ENCODE measurements around the gene HYPK. TPM values are rescaled to one million over a fixed set of nuclear protein-coding genes. Genes with fewer than 3 reads are reported as not detected.

HYPK gene
- total RNA-seq, 1 experiment from 2014 or later, result 20.6 TPM

MicroRNAs encoded within 50 kb of the gene (microRNA counts, 767-probe panel; counts per million panel counts)
- not detected for microRNA hsa-miR-1282

Small RNAs within 50 kb of the gene (microRNA-seq; reads per million reads assigned to microRNA genes)
- gene MIR1282 (ENCODE audit: borderline number of aligned reads), result not detected

Other genes with a start within 250 kb of the HYPK start
- 62.4 TPM for gene PPIP5K1, start 210.4 kb upstream of the HYPK start, total RNA-seq (2021; ENCODE audit: unreplicated experiment)
- gene CKMT1B, start 206.6 kb upstream of the HYPK start, total RNA-seq (2021; ENCODE audit: unreplicated experiment), result 24.4 TPM
- gene STRC, start 181.8 kb upstream of the HYPK start, total RNA-seq (2021; ENCODE audit: unreplicated experiment), result 0.91 TPM
- gene CATSPER2, start 151.8 kb upstream of the HYPK start, total RNA-seq (2021; ENCODE audit: unreplicated experiment), result 3.6 TPM
- gene CKMT1A, start 106.7 kb upstream of the HYPK start, total RNA-seq (2021; ENCODE audit: unreplicated experiment), result 21.6 TPM
- 435 TPM for gene PDIA3, start 54.2 kb upstream of the HYPK start, total RNA-seq (2021; ENCODE audit: unreplicated experiment)
- 16.2 TPM for gene ELL3, start 23.6 kb upstream of the HYPK start, total RNA-seq (2021; ENCODE audit: unreplicated experiment)
- gene SERF2, start 8.3 kb upstream of the HYPK start, total RNA-seq (2021; ENCODE audit: unreplicated experiment), result 656 TPM
- gene SERINC4, start 379 bp upstream of the HYPK start, total RNA-seq (2021; ENCODE audit: unreplicated experiment), result 0.12 TPM
- 32.7 TPM for gene MFAP1, start 24.1 kb downstream of the HYPK start, total RNA-seq (2021; ENCODE audit: unreplicated experiment)
- gene WDR76, start 26.4 kb downstream of the HYPK start, total RNA-seq (2021; ENCODE audit: unreplicated experiment), result 33.0 TPM

All from HCT116 (cell line).